GM12878 (cell line): ENCODE data around the gene ABCA3. TPM values are rescaled to one million over a fixed set of nuclear protein-coding genes. Genes with fewer than 3 reads are reported as not detected.

Source experiments
- BMI1 ChIP-seq: fragments of 450-650 bp; IDR thresholded peaks from 2 replicates; pipeline ENCODE4 v1.6.1; 2016; ENCODE audit warnings: mild to moderate bottlenecking, moderate library complexity, borderline replicate concordance
- FOS ChIP-seq: IDR thresholded peaks from 3 replicates; pipeline ENCODE4 v1.6.1; 2011; ENCODE audit warnings: borderline replicate concordance; ENCODE audit not compliant: insufficient read length; ENCODE audit errors: extremely low read depth
- HDAC6 ChIP-seq: fragments of 200-600 bp; sonication (generic); IDR thresholded peaks from one replicate; pipeline ENCODE4 v1.8.0; 2017; ENCODE audit warnings: antibody characterized with exemption; ENCODE audit not compliant: unreplicated experiment
- JUND ChIP-seq: IDR thresholded peaks from 2 replicates; pipeline ENCODE4 v1.6.1; 2012; ENCODE audit warnings: low read depth, mild to moderate bottlenecking, low read length, improper control_type of control experiment, moderate library complexity
- NR2F1 ChIP-seq: fragments of 450-650 bp; conservative IDR thresholded peaks from 2 replicates; pipeline ENCODE4 v1.6.1; 2017; ENCODE audit warnings: mild to moderate bottlenecking
- PAX5 ChIP-seq: IDR thresholded peaks from 2 replicates; pipeline ENCODE4 v1.6.1; 2011; ENCODE audit warnings: low read depth, low read length, borderline replicate concordance
- PAX8 ChIP-seq: fragments of 450-650 bp; IDR thresholded peaks from 2 replicates; pipeline ENCODE4 v1.6.1; 2017; ENCODE audit warnings: mild to moderate bottlenecking, moderate library complexity
- POLR2AphosphoS2 ChIP-seq: IDR thresholded peaks from 2 replicates; pipeline ENCODE4 v1.6.1; 2011; ENCODE audit warnings: low read depth, mild to moderate bottlenecking, low read length, improper control_type of control experiment, moderate library complexity
- SMC3 ChIP-seq: IDR thresholded peaks from 2 replicates; pipeline ENCODE4 v1.6.1; 2011; ENCODE audit warnings: low read length, improper control_type of control experiment, borderline replicate concordance
- STAT1 ChIP-seq: fragments of 450-650 bp; conservative IDR thresholded peaks from 2 replicates; pipeline ENCODE4 v1.6.1; 2014; ENCODE audit warnings: antibody characterized with exemption, mild to moderate bottlenecking
- SUPT20H ChIP-seq: IDR thresholded peaks from 2 replicates; pipeline ENCODE4 v1.6.1; 2011; ENCODE audit warnings: low read depth, mild to moderate bottlenecking, low read length, moderate library complexity, borderline replicate concordance; ENCODE audit not compliant: control insufficient read depth
- ZBED1 ChIP-seq: IDR thresholded peaks from 2 replicates; pipeline ENCODE4 v1.6.1; 2016; ENCODE audit warnings: borderline replicate concordance
- polyA plus RNA-seq, 11 experiments: library from polyadenylated mRNA; depleted of rRNA in 4 of 11; unstranded in 6 of 11; stranded (reverse) in 5 of 11; fragments of >200 nt; fragmentation: Nextera tagmentation in 4 of 11; fragmentation: Illumina TruSeq in 1 of 11; extraction: Ambion mirVana in 4 of 11; extraction: Trizol in 1 of 11; gene quantifications; 1 replicate in 1 of 11; 2 replicates in 10 of 11; pipeline versions ENCODE4 v1.2.1 to v1.2.3, GENCODE V29; 2011 to 2016; ENCODE audit warnings: inconsistent platforms in 2 of 11, missing spikeins in 2 of 11, low read depth in 1 of 11
- total RNA-seq, 4 experiments: library from RNA; depleted of rRNA in 3 of 4; stranded (reverse); fragments of >200 nt in 3 of 4; fragmentation: Illumina TruSeq in 1 of 4; extraction: Trizol in 1 of 4; gene quantifications; 2 replicates each; pipeline versions ENCODE4 v1.2.1 to v1.2.3, GENCODE V29; 2013 to 2021
- TF ChIP-seq, protein P1 (sequence below): IDR thresholded peaks from 2 replicates; pipeline ENCODE4 v1.6.1; 2011; ENCODE audit warnings: mild to moderate bottlenecking, low read depth, low read length, moderate library complexity; ENCODE audit not compliant: insufficient replicate concordance
- TF ChIP-seq, protein P2 (sequence below): IDR thresholded peaks from 2 replicates; pipeline ENCODE4 v1.6.1; 2012; ENCODE audit warnings: improper control_type of control experiment, low read depth, low read length; ENCODE audit not compliant: insufficient replicate concordance
- TF ChIP-seq, protein P3 (sequence below): IDR thresholded peaks from 2 replicates; pipeline ENCODE4 v1.6.1; 2011; ENCODE audit warnings: borderline replicate concordance, low read depth, mild to moderate bottlenecking, moderate library complexity, mixed read lengths, low read length; ENCODE audit not compliant: insufficient read depth; ENCODE audit errors: extremely low read length
- TF ChIP-seq, protein P4 (sequence below): fragments of 450-650 bp; IDR thresholded peaks from 2 replicates; pipeline ENCODE4 v1.6.1; 2014; ENCODE audit warnings: mild to moderate bottlenecking
- TF ChIP-seq, protein P5 (sequence below): fragments of 450-650 bp; IDR thresholded peaks from 2 replicates; pipeline ENCODE4 v1.6.1; 2018; ENCODE audit warnings: mild to moderate bottlenecking, low read depth, moderate library complexity; ENCODE audit not compliant: partially characterized antibody

The ABCA3 gene
- total and polyA plus RNA-seq, 10 of the 15 experiments (the other 5 are each of a cell fraction or from before 2014, with no cell fraction given) = 0.71 to 17.6 (median 6.7) TPM

DNA sequence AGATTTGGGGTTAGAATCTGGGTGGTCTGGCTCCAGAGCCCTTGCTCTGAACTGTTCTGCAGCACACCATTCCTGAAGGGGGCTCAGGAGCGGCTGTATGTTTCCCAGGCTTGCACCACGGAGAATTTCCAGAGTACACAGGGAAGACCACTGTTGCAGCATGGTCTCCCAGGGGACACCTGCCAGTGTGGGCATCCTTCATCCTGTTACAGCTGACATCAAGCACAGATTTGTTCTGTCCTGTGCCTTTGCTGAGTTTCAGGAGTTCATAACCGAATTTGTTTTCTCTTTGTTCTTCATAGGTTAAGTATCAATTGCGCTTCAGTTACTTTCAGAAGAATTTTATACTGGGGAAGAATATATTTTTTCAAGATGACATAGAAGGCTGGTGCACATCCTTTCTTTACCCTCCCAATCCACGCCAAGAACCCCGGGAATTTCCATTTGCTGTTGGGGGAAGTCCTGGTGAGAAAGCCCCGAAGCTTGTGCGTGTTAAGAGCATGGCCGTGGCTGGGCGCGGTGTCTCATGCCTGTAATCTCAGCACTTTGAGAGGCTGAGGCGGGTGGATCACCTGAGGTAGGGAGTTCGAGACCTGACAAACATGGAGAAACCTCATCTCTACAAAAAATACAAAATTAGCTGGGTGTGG, 26.3 kb upstream of the ABCA3 start (continued):
- no peak for TF ChIP-seq SMC3
- TF ChIP-seq, protein P1, sequence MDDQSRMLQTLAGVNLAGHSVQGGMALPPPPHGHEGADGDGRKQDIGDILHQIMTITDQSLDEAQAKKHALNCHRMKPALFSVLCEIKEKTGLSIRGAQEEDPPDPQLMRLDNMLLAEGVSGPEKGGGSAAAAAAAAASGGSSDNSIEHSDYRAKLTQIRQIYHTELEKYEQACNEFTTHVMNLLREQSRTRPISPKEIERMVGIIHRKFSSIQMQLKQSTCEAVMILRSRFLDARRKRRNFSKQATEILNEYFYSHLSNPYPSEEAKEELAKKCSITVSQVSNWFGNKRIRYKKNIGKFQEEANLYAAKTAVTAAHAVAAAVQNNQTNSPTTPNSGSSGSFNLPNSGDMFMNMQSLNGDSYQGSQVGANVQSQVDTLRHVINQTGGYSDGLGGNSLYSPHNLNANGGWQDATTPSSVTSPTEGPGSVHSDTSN = no peak
- TF ChIP-seq POLR2AphosphoS2 = no peak
- no peak for TF ChIP-seq ZBED1
- TF ChIP-seq, protein P2, sequence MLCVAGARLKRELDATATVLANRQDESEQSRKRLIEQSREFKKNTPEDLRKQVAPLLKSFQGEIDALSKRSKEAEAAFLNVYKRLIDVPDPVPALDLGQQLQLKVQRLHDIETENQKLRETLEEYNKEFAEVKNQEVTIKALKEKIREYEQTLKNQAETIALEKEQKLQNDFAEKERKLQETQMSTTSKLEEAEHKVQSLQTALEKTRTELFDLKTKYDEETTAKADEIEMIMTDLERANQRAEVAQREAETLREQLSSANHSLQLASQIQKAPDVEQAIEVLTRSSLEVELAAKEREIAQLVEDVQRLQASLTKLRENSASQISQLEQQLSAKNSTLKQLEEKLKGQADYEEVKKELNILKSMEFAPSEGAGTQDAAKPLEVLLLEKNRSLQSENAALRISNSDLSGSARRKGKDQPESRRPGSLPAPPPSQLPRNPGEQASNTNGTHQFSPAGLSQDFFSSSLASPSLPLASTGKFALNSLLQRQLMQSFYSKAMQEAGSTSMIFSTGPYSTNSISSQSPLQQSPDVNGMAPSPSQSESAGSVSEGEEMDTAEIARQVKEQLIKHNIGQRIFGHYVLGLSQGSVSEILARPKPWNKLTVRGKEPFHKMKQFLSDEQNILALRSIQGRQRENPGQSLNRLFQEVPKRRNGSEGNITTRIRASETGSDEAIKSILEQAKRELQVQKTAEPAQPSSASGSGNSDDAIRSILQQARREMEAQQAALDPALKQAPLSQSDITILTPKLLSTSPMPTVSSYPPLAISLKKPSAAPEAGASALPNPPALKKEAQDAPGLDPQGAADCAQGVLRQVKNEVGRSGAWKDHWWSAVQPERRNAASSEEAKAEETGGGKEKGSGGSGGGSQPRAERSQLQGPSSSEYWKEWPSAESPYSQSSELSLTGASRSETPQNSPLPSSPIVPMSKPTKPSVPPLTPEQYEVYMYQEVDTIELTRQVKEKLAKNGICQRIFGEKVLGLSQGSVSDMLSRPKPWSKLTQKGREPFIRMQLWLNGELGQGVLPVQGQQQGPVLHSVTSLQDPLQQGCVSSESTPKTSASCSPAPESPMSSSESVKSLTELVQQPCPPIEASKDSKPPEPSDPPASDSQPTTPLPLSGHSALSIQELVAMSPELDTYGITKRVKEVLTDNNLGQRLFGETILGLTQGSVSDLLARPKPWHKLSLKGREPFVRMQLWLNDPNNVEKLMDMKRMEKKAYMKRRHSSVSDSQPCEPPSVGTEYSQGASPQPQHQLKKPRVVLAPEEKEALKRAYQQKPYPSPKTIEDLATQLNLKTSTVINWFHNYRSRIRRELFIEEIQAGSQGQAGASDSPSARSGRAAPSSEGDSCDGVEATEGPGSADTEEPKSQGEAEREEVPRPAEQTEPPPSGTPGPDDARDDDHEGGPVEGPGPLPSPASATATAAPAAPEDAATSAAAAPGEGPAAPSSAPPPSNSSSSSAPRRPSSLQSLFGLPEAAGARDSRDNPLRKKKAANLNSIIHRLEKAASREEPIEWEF = no peak
- TF ChIP-seq STAT1 = no peak
- no peak for TF ChIP-seq PAX8
- TF ChIP-seq SUPT20H = no peak
- TF ChIP-seq FOS = no peak
- no peak for TF ChIP-seq BMI1
- no peak for TF ChIP-seq JUND
- TF ChIP-seq, protein P3, sequence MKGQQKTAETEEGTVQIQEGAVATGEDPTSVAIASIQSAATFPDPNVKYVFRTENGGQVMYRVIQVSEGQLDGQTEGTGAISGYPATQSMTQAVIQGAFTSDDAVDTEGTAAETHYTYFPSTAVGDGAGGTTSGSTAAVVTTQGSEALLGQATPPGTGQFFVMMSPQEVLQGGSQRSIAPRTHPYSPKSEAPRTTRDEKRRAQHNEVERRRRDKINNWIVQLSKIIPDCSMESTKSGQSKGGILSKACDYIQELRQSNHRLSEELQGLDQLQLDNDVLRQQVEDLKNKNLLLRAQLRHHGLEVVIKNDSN = no peak
- TF ChIP-seq, protein P4, sequence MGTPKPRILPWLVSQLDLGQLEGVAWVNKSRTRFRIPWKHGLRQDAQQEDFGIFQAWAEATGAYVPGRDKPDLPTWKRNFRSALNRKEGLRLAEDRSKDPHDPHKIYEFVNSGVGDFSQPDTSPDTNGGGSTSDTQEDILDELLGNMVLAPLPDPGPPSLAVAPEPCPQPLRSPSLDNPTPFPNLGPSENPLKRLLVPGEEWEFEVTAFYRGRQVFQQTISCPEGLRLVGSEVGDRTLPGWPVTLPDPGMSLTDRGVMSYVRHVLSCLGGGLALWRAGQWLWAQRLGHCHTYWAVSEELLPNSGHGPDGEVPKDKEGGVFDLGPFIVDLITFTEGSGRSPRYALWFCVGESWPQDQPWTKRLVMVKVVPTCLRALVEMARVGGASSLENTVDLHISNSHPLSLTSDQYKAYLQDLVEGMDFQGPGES = no peak
- peak; percentile 24; the same call in 1 of the 2 replicates for TF ChIP-seq PAX5
- no peak for TF ChIP-seq NR2F1
- TF ChIP-seq, protein P5, sequence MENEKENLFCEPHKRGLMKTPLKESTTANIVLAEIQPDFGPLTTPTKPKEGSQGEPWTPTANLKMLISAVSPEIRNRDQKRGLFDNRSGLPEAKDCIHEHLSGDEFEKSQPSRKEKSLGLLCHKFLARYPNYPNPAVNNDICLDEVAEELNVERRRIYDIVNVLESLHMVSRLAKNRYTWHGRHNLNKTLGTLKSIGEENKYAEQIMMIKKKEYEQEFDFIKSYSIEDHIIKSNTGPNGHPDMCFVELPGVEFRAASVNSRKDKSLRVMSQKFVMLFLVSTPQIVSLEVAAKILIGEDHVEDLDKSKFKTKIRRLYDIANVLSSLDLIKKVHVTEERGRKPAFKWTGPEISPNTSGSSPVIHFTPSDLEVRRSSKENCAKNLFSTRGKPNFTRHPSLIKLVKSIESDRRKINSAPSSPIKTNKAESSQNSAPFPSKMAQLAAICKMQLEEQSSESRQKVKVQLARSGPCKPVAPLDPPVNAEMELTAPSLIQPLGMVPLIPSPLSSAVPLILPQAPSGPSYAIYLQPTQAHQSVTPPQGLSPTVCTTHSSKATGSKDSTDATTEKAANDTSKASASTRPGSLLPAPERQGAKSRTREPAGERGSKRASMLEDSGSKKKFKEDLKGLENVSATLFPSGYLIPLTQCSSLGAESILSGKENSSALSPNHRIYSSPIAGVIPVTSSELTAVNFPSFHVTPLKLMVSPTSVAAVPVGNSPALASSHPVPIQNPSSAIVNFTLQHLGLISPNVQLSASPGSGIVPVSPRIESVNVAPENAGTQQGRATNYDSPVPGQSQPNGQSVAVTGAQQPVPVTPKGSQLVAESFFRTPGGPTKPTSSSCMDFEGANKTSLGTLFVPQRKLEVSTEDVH = no peak
- TF ChIP-seq HDAC6 = no peak
